Activated naive CD8-positive, alpha-beta T cell (primary cell): ENCODE measurements around the gene DNMT3L.
"Not testable (repeated sequence)": the region's sequence is repeated elsewhere in the genome, so short reads cannot be mapped to it uniquely, and the experiment has no call there.

Experiments used
- H3K27ac Mint-ChIP-seq: one replicate; pipeline ENCODE4 v1.8.0; 2021; ENCODE audit warnings: mixed read lengths
- H3K27me3 Mint-ChIP-seq: one replicate; pipeline ENCODE4 v1.8.0; 2021; ENCODE audit warnings: mixed read lengths
- H3K36me3 Mint-ChIP-seq: one replicate; pipeline ENCODE4 v1.8.0; 2021; ENCODE audit warnings: mixed read lengths
- H3K4me1 Mint-ChIP-seq: one replicate; pipeline ENCODE4 v1.8.0; 2021; ENCODE audit warnings: low read depth, mixed read lengths
- H3K4me3 Mint-ChIP-seq: one replicate; pipeline ENCODE4 v1.8.0; 2021; ENCODE audit warnings: mild to moderate bottlenecking, mixed read lengths
- H3K9me3 Mint-ChIP-seq: one replicate; pipeline ENCODE4 v1.8.0; 2021; ENCODE audit warnings: low read depth, mixed read lengths

The DNMT3L gene

DNA sequence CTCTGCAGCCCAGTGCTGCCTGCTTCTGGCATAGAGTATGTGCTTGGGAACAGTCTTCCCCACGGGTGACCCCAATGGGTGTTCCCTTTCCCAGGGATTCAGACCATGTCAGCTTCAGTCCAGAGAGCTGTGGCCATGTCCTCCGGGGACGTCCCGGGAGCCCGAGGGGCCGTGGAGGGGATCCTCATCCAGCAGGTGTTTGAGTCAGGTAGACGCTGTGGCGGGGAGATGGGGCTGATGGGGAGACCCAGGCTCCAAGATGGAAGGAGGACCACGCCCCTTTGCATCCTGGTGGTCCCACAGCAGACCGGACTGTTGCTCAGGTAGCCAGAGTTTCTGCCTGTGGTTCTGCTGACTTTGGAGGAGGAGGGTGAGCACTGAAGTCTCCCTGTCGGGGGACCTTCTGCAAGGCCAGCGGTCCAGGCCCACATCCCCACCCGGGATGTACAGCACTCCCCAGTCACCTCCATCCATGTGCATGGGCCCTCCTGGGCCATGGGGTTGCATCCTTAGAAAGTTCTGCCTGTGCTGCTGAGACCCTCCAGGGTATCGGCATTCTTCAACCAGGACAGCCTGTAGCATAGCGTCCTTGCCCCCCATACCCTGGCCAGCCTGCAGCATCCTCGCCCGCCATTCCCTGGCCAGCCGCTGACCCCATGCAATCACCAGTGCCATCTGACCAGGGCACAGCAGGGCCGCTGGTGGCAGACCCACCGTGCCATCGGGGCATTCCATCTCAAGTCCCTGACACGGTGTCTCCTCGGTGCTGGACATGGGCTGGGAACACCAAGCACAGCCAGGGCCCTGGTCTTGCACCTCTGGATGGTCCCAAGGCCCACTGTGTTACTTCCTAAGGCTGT lies 26.8 kb upstream of the DNMT3L start:
- H3K27me3 Mint-ChIP-seq: no peaks in the 10 kb centered on the region
- no peaks in the 10 kb centered on the region for H3K36me3 Mint-ChIP-seq
- no peaks in the 10 kb centered on the region for H3K9me3 Mint-ChIP-seq
- no peak overlapping the region for H3K27ac Mint-ChIP-seq
- H3K4me1 Mint-ChIP-seq: no peaks in the 10 kb centered on the region
- no peak overlapping the region for H3K4me3 Mint-ChIP-seq

DNA sequence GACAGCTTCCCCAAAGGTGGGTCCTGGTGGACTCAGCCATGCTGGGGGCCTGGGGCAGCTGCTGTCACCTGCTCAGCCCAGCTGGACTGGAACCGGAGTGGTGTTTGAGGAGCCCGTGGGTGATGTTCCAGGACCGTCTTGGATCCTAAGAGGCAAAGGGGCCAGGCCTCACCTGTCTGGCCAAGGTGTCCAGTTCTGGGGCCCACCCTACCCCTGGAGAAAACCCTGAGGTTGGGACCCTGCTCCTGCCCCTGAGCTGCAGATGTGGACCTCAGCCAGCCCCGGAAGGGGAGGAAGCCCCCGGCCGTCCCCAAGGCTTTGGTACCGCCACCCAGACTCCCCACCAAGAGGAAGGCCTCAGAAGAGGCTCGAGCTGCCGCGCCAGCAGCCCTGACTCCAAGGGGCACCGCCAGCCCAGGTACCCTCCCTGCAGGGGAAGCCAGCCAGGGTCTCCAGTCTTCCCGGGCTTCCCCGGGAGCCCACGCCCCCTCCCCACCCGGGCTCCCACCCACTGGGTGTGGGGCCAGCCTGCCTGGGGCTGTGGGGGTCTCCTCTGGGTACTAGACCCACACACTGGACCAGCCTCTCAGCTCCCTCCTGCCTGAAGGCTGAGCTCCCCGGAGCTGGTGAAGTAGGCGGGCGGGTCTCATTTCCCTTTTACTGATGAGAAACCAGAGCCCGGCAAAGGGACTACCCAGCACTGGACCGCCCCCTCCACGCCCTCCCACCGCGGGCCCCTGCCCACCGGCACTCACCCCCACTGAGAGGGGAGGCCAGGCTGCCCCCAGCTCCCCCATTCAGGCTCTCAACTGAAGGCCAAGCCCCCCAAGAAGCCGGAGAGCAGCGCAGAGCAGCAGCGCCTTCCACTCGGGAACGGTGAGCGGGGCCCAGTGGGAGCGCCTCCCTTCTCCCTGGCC lies 25.3 kb upstream of the DNMT3L start:
- H3K27me3 Mint-ChIP-seq: no peaks in the 10 kb centered on the region
- no peaks in the 10 kb centered on the region for H3K9me3 Mint-ChIP-seq
- H3K36me3 Mint-ChIP-seq: no peaks in the 10 kb centered on the region
- no peak overlapping the region for H3K4me3 Mint-ChIP-seq
- no peak overlapping the region for H3K27ac Mint-ChIP-seq
- no peaks in the 10 kb centered on the region for H3K4me1 Mint-ChIP-seq

DNA sequence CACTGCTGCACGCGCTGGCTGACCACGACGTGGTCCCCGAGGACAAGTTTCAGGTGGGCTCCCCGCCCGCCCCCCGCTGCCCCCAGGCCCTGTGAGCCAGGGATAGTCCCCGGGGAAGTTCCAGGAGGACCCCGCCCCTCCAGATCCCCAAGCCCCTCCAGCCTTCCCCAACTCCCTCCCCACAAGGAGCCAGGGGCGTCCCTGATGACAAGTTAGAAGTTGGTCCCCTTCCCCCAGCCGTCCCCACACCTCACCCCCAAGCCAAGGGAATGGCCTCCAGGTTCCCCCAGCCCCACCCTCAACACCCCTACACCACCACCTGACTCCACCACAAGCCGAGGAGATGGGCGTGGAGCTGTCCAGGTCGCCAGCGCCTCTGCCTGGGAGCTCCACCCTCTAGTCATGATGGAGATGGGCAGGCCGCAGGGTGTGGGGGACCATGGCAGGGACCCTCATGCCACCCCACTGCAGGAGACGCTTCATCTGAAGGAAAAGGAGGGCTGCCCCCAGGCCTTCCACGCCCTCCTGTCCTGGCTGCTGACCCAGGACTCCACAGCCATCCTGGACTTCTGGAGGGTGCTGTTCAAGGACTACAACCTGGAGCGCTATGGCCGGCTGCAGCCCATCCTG lies 24.5 kb upstream of the DNMT3L start:
- no peaks in the 10 kb centered on the region for H3K36me3 Mint-ChIP-seq
- H3K4me1 Mint-ChIP-seq: no peaks in the 10 kb centered on the region

DNA sequence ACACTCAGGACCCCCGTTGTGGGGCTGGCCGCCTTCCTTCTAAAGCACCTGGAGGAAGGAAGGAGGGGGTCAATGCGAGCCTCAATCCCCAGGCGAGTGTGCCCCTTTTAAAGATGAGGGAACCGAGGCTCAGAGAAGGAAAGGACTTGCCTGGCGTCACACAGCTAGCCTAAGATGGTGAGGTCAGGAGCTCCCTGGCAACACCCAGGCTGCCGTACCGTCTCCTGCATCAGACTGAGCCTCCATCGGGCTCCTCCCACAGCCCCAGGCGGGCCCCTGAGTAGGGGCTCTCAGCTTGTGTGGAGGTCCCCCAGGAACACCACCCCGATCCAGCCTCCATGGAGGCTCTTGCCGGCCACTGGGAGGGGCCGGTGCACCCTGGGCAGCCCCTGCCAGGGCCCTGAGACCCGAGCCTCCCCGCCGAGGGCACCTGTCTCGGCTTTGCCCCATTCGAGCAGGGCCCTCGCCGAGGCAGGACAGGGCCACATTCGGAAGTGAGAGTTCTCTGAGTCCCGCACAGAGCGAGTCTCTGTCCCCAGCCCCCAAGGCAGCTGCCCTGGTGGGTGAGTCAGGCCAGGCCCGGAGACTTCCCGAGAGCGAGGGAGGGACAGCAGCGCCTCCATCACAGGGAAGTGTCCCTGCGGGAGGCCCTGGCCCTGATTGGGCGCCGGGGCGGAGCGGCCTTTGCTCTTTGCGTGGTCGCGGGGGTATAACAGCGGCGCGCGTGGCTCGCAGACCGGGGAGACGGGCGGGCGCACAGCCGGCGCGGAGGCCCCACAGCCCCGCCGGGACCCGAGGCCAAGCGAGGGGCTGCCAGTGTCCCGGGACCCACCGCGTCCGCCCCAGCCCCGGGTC lies 23.7 kb upstream of the DNMT3L start, which contains the start of gene AIRE:
Gene AIRE, plus strand, starts transcription at position 739 of the 855 bp plus-strand sequence. CDS start 131 bp downstream, outside the sequence.
- H3K4me1 Mint-ChIP-seq: no peaks in the 10 kb centered on the region
- no peak within 1 kb of the TSS for H3K4me3 Mint-ChIP-seq
- H3K9me3 Mint-ChIP-seq: no peaks in the 10 kb centered on the region
- H3K27ac Mint-ChIP-seq: no peak within 1 kb of the TSS
- H3K27me3 Mint-ChIP-seq: no peaks in the 10 kb centered on the region
- H3K36me3 Mint-ChIP-seq: no peaks in the 10 kb centered on the region

More for the DNA sequence above, 24.5 kb upstream of the DNMT3L start:
- H3K4me3 Mint-ChIP-seq: no peak overlapping the region
- no peaks in the 10 kb centered on the region for H3K27me3 Mint-ChIP-seq
- H3K27ac Mint-ChIP-seq: no peak overlapping the region
- no peaks in the 10 kb centered on the region for H3K9me3 Mint-ChIP-seq

DNA sequence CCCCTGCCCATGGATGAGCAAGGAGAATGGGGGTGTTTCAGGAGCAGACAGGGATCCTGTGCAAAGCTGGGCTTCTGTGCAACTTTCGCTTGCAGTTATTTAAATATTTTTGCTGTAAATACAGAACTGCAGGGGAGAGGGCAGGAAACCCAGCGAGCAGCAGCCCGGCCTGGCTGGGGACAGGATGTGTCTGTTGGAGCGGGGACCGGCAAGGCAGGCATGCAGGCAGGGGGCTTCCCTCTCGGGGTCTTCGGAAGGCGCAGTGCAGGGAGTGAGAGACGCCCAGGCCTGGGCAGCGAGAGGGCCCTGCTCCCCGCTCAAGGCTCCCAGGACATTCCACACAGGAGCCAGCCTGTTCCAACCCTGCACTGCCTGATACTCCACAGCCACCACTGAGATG lies 22.3 kb upstream of the DNMT3L start:
- Mint-ChIP-seq H3K27me3 (no peaks in the 10 kb centered on the region), H3K4me1 (no peaks in the 10 kb centered on the region), H3K27ac (no peak overlapping the region)

DNA sequence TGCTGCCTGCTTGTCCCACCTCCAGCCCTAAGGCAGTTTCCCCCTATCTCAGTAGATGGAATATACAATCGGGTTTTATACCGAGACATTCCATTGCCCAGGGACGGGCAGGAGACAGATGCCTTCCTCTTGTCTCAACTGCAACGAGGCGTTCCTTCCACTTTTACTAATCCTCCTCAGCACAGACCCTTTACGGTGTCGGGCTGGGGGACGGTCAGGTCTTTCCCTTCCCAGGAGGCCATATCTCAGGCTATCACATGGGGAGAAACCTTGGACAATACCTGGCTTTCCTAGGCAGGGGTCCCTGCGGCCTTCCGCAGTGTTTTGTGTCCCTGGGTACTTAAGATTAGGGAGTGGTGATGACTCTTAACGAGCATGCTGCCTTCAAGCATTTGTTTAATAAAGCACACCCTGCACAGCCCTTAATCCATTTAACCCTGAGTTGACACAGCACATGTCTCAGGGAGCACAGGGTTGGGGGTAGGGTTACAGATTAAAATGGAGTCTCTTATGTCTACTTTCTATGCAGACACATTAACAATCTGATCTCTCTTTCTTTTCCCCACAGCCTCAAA lies 21.6 kb upstream of the DNMT3L start:
- not testable (repeated sequence) for H3K9me3 Mint-ChIP-seq, H3K27ac Mint-ChIP-seq, H3K36me3 Mint-ChIP-seq, H3K27me3 Mint-ChIP-seq, H3K4me3 Mint-ChIP-seq, H3K4me1 Mint-ChIP-seq

More for the DNA sequence above, 22.3 kb upstream of the DNMT3L start:
- Mint-ChIP-seq H3K9me3 (no peaks in the 10 kb centered on the region), H3K36me3 (no peaks in the 10 kb centered on the region), H3K4me3 (no peak overlapping the region)

DNA sequence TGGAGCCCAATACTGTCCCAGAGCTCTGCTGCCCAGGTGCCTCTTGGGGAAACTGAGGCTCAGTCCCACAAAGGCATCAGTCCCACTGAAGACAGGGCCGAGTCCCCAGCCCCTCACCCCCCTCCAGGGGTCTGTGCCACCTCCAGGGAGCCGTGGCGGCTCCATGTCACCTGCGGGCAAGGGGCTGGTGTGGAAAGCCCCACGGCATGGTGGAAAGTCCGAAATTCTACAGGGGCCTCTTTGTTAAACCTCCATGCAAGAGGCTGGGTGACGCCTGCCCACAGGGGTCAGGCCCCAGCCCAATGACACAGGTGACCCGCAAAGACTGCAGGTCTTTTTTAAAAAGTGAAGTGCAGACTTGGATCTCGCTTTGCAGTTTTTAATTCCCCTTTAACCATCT lies 20.7 kb upstream of the DNMT3L start:
- no peak overlapping the region for H3K27ac Mint-ChIP-seq
- H3K4me3 Mint-ChIP-seq: no peak overlapping the region
- H3K9me3 Mint-ChIP-seq: no peaks in the 10 kb centered on the region
- no peaks in the 10 kb centered on the region for H3K27me3 Mint-ChIP-seq
- no peaks in the 10 kb centered on the region for H3K4me1 Mint-ChIP-seq
- H3K36me3 Mint-ChIP-seq: no peaks in the 10 kb centered on the region

DNA sequence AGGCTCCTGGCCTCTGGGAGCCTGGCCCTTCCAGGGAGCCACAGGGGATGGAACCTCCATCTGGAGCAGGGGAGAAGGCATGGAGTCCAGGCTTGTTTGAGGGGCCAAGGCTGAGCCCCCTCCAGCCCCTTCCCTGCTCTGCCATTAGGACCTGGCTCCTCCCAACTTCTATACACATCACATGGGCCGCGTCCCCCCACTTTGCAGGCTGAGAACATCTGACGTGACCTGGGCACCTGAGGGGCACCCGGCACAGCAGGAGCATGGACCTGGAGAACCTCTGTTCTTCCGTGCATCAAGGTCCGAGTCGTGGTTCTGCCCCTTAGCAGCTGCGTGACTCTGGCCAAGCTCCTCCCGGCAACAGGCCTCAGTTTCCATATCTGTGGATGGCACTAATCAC lies 20.1 kb upstream of the DNMT3L start:
- H3K27me3 Mint-ChIP-seq: no peaks in the 10 kb centered on the region
- no peak overlapping the region for H3K27ac Mint-ChIP-seq
- no peaks in the 10 kb centered on the region for H3K36me3 Mint-ChIP-seq
- H3K4me3 Mint-ChIP-seq: no peak overlapping the region
- no peaks in the 10 kb centered on the region for H3K9me3 Mint-ChIP-seq
- no peaks in the 10 kb centered on the region for H3K4me1 Mint-ChIP-seq

DNA sequence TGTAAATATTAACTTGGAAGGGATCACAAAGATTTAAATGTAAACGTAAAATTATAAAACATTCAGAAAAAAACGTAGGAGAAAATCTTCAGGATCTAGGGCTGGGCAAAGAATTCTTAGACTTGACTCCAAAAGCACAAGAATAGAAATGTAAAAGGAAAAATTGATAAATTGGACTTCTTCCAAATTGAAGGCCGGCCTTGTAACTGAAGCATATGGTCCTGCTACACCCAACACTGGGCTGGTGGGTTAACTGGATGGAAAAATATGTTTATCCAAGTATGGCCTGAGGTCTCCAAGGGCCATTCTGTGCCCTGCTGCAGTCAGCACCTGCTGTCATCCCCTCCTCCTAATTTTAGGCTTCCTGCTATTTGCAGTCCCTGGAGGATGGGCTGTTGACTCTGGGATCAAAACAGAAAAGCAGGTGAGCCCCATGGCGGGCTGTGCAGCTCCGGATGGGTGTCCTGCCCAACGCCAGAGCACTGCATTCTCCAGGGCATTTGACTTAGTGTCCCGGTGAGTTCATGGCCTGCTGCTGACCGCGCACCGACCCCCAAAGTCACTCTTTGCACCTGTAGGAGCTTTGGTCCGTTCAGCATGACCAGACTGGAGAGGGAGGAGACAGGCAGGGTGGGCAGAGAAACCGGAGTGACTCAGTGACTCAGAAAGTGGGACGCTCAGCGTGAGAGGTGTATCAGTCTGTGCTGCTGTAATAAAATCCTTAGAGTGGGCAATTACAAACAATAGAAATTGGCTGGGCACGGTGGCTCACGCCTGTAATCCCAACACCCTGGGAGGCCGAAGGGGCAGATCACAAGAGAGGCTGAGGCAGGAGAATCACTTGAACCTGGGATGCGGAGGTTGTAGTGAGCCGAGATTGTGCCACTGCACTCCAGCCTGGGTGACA lies 17.9 kb upstream of the DNMT3L start:
- Mint-ChIP-seq H3K27ac (no peak overlapping the region), H3K4me3 (no peak overlapping the region), H3K36me3 (no peaks in the 10 kb centered on the region), H3K4me1 (no peaks in the 10 kb centered on the region), H3K9me3 (no peaks in the 10 kb centered on the region), H3K27me3 (no peaks in the 10 kb centered on the region)

DNA sequence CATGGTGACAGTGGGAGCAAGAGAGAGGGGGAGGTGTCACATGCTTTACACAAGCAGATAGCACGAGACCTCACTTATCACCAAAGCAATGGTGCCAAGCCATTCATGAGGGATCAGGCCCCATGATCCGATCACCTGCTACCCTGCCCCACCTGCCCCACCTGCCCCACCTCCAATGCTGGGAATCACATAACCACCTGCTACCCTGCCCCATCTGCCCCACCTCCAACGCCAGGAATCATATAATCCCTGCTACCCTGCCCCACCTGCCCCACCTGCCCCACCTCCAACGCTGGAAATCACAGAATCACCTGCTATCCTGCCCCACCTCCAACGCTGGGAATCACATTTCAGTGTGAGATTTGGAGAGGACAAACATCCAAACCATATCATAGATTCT lies 13.3 kb upstream of the DNMT3L start:
- H3K36me3 Mint-ChIP-seq: no peaks in the 10 kb centered on the region
- H3K4me1 Mint-ChIP-seq: no peaks in the 10 kb centered on the region
- no peak overlapping the region for H3K27ac Mint-ChIP-seq

DNA sequence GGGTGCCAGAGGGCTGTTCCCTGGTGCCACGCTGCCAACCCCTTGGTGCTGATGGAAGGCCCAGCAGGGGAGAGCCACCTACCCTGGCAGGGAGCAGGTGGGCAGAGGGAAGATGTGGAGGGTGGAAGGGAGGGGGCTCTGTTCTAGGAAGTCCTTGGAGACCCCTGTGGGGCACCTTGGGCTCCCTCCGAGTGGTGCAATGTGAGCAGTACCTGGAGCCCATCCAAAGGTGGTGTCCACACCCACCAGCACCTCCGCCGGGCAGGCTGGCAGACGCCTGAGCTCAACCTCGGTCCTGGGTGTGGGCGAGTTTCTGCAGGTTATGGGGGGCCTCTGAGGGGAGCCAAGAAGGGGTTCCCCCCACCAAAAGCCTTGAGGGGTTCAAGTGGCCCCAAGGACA lies 11.3 kb upstream of the DNMT3L start:
- H3K27ac Mint-ChIP-seq: no peak overlapping the region
- H3K36me3 Mint-ChIP-seq: no peaks in the 10 kb centered on the region
- H3K4me1 Mint-ChIP-seq: no peaks in the 10 kb centered on the region
- H3K4me3 Mint-ChIP-seq: no peak overlapping the region
- no peaks in the 10 kb centered on the region for H3K9me3 Mint-ChIP-seq
- H3K27me3 Mint-ChIP-seq: no peaks in the 10 kb centered on the region

More for the DNA sequence above, 13.3 kb upstream of the DNMT3L start:
- Mint-ChIP-seq H3K4me3 (no peak overlapping the region), H3K27me3 (no peaks in the 10 kb centered on the region), H3K9me3 (no peaks in the 10 kb centered on the region)

DNA sequence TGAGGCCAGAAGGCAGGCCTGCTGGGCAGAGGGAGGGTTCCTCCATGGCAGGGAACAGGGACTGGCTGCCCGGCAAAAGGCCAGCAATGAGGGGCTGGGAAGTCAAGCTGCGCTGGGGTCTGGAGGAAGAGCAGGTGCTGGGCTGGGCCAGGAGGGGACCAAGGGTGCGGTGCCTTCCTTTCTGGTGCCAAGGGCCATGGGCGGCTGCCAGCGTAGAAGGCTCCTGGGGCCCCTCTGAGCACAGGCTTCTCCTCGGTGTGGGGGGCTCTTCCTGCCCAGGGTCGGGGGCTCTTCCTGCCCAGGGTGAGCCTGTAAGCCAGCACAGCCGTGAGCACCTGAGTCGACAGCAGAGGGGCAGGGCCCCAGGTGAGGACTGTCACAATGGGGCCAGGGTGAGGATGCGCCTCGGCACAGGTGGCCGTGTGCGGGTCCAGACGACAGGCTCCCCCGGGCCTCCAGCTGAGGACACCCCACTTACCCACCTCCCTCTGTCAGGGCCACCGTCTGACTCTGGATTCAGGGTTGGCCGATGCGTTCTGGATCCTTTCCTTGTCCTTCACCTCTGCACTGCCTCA lies 10.7 kb upstream of the DNMT3L start:
- no peak overlapping the region for H3K4me3 Mint-ChIP-seq
- H3K27ac Mint-ChIP-seq: no peak overlapping the region
- H3K9me3 Mint-ChIP-seq: no peaks in the 10 kb centered on the region
- H3K27me3 Mint-ChIP-seq: no peaks in the 10 kb centered on the region
- H3K4me1 Mint-ChIP-seq: no peaks in the 10 kb centered on the region
- no peaks in the 10 kb centered on the region for H3K36me3 Mint-ChIP-seq
